GM19351 (cell line): ENCODE data around the gene DTWD2.

Experiments
- ATAC-seq: cut with Tn5 transposase; IDR thresholded peaks from one replicate; pipeline ENCODE4 v1.9.1; 2021; ENCODE audit warnings: mild to moderate bottlenecking, moderate library complexity; ENCODE audit not compliant: unreplicated experiment

The DTWD2 gene

DNA sequence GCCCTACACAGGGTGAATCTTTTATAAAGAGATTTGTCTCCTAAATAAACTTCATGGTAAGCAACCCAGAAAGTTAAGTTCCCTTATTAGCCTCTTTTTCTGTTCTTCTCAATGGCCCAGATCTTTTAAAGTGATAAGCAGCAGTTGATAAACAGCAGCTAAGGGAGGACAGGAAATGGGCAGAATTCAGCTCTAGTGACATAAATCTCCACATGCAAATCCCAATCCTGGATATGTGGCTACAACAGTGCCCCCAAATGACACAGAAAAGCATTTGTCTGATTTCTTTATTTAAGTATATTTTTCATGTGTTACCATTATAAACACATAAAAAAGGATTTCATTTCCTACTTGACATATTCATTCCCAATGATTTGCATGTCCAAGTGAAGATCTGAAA is 199.0 kb downstream of the DTWD2 start:
- no peak for ATAC-seq

DNA sequence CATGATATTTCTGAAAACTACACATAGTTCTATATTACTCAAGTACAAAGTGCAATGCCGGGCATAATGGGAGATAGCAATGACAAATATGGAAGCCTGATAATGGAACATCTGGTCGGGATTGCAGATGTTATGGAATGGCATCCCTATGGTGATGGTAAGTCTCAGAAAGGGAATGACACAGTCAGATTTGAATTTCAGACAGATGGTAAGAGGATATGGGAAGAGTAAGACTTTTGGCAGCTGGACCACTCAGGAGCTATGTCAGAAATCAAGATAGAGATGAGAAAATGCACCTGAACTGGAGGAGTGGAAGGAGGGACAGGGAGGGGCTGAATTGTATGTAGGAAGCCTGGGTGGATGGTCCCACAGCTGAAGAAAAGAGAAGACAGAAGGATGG is 200.0 kb downstream of the DTWD2 start:
- no peak for ATAC-seq
